GM15510 (cell line): ENCODE results near the gene SEC16A.

ENCODE experiments used
- POLR2A ChIP-seq: IDR thresholded peaks from 3 replicates; pipeline ENCODE4 v1.6.1; 2011; ENCODE audit warnings: borderline replicate concordance; ENCODE audit not compliant: insufficient read length; ENCODE audit errors: extremely low read depth

Gene SEC16A

GRCh38 chr9:136522314-136523237, 39.7 kb upstream of the SEC16A start:
- no peak for TF ChIP-seq POLR2A

- no peak for TF ChIP-seq POLR2A
These were observed 38.7 kb upstream of the SEC16A start for GRCh38 chr9:136521537-136521936.

DNA sequence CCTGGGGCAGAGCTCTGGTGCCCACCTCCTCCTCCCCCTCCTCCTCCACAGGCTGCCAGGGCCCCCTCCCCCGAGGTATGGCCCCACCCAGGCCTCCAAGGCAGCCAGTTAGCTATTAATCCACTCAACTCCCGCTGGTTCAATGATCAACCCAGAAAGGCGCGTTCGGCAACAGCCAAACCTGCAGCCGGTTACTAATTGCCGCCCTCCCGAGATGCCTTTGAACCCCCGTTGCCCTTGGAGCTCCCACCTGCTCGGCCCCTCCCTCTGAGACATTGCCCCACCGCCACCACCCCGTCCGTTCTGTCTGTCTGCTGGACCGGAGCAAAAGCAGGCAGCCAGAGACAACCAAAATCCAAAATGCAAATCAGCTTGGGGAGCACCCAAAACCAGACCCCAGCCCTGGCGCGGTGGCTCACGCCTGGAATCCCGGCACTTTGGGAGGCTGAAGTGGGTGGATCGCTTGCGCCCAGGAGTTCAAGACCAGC, 37.3 kb upstream of the SEC16A start:
- no peak for TF ChIP-seq POLR2A

GRCh38 chr9:136519263-136520052, 36.6 kb upstream of the SEC16A start:
- TF ChIP-seq POLR2A = no peak

GRCh38 chr9:136518623-136519022, 35.8 kb upstream of the SEC16A start:
- TF ChIP-seq POLR2A = no peak

DNA sequence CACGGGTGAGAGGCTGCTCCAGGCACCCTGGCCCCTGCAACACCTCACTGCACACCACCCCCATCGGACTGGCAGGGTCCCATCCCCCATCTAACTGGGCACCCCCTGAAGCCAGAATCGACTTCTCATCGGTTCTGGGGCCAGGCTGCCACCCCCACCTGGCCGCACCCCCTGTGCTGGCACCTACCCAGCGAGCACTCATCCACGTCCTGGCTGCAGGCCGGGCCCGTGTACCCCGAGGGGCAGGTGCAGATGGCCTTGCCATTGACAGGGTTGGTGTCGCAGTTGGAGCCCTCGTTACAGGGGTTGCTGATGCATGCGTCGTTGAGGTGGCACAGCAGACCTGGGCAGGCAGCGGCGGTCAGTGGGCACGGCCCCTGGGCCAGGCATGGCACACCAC, 35.1 kb upstream of the SEC16A start:
- TF ChIP-seq POLR2A = no peak

GRCh38 chr9:136517012-136517743, 34.3 kb upstream of the SEC16A start:
- no peak for TF ChIP-seq POLR2A

DNA sequence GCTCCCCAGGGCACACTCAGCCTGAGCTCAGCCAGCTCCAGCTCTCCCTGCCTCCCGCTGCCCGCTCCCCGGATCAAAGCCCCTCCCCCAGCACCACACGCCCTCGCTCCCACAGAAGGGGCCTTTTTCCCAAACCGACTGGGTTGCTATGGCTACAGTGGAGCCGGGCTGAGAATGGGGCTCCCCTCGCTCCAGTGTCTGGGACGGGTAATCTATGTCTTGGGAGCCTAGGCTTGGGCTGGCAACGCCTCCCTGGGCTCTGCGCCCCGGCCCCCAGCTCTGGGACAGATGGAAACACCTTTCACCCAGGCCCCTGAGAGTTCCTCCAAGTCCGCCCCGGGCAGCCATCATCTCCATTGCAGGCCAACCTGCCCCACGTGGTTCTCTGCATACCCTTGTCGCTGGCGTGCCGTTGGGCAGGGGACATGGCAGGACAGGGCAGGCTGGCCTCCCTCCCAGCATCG, 33.4 kb upstream of the SEC16A start:
- no peak for TF ChIP-seq POLR2A

DNA sequence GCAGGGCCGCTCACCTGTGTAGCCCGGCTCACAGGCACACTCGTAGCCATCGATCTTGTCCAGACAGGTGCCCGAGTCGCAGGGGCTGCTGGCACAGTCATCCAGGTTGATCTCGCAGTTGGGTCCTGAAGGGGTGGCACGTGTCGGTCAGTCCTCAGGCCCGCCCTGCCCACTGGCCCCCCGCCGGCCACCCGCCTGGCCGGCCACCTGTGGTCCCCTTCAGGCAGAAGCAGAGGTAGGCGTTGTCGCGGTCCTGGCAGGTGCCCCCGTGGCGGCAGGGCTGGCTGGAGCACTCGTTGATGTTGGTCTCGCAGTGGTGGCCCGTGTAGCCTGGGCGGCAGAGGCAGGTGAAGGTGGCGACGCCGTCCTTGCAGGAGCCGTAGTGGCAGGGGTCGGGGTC, 32.4 kb upstream of the SEC16A start:
- no peak for TF ChIP-seq POLR2A

GRCh38 chr9:136514022-136514714, 31.3 kb upstream of the SEC16A start:
- TF ChIP-seq POLR2A = no peak

- no peak for TF ChIP-seq POLR2A
These were observed 30.4 kb upstream of the SEC16A start for GRCh38 chr9:136513191-136513590.

- TF ChIP-seq POLR2A = no peak
These were observed 29.8 kb upstream of the SEC16A start for GRCh38 chr9:136512651-136513071.

GRCh38 chr9:136511670-136512592, 29.1 kb upstream of the SEC16A start:
- no peak for TF ChIP-seq POLR2A
